GM12878 (cell line): ENCODE results near the gene CACNA1H.

Source experiments
- CHD4 ChIP-seq: fragments of 200-600 bp; sonication (generic); IDR thresholded peaks from 2 replicates; pipeline ENCODE4 v1.6.1; 2016; ENCODE audit warnings: mild to moderate bottlenecking
- CREM ChIP-seq: IDR thresholded peaks from 2 replicates; pipeline ENCODE4 v1.6.1; 2014; ENCODE audit warnings: antibody characterized with exemption, low read depth
- POLR2AphosphoS5 ChIP-seq: IDR thresholded peaks from 2 replicates; pipeline ENCODE4 v1.6.1; 2011; ENCODE audit warnings: mild to moderate bottlenecking, low read length, inconsistent platforms
- STAT1 ChIP-seq: fragments of 450-650 bp; conservative IDR thresholded peaks from 2 replicates; pipeline ENCODE4 v1.6.1; 2014; ENCODE audit warnings: antibody characterized with exemption, mild to moderate bottlenecking
- TF ChIP-seq, protein P1 (sequence below): IDR thresholded peaks from 2 replicates; pipeline ENCODE4 v1.6.1; 2011; ENCODE audit warnings: low read depth, low read length, improper control_type of control experiment, borderline replicate concordance
- TF ChIP-seq, protein P2 (sequence below), 3 experiments: IDR thresholded peaks in 2 of 3; conservative IDR thresholded peaks in 1 of 3; 2 replicates each; pipeline ENCODE4 v1.5.1; 2011; ENCODE audit warnings: low read depth in 3 of 3, low read length in 3 of 3, mild to moderate bottlenecking in 3 of 3, control low read depth in 2 of 3, moderate library complexity in 2 of 3, inconsistent platforms in 1 of 3, mixed read lengths in 1 of 3; ENCODE audit not compliant: control insufficient read depth in 2 of 3, insufficient read depth in 1 of 3; ENCODE audit errors: extremely low read depth in 1 of 3

- TF ChIP-seq, protein P1, sequence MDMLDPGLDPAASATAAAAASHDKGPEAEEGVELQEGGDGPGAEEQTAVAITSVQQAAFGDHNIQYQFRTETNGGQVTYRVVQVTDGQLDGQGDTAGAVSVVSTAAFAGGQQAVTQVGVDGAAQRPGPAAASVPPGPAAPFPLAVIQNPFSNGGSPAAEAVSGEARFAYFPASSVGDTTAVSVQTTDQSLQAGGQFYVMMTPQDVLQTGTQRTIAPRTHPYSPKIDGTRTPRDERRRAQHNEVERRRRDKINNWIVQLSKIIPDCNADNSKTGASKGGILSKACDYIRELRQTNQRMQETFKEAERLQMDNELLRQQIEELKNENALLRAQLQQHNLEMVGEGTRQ: no peak
- TF ChIP-seq, protein P2, sequence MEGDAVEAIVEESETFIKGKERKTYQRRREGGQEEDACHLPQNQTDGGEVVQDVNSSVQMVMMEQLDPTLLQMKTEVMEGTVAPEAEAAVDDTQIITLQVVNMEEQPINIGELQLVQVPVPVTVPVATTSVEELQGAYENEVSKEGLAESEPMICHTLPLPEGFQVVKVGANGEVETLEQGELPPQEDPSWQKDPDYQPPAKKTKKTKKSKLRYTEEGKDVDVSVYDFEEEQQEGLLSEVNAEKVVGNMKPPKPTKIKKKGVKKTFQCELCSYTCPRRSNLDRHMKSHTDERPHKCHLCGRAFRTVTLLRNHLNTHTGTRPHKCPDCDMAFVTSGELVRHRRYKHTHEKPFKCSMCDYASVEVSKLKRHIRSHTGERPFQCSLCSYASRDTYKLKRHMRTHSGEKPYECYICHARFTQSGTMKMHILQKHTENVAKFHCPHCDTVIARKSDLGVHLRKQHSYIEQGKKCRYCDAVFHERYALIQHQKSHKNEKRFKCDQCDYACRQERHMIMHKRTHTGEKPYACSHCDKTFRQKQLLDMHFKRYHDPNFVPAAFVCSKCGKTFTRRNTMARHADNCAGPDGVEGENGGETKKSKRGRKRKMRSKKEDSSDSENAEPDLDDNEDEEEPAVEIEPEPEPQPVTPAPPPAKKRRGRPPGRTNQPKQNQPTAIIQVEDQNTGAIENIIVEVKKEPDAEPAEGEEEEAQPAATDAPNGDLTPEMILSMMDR (IDR thresholded peaks at IDR 0.05 in 2 of 3, conservative IDR thresholded peaks at IDR 0.05 in 1 of 3; ENCODE audit: control insufficient read depth in 2 of 3, extremely low read depth in 1 of 3, insufficient read depth in 1 of 3, low read depth in 3 of 3, low read length in 3 of 3): no peak
- TF ChIP-seq CREM (no peak), CHD4 (no peak), STAT1 (no peak), POLR2AphosphoS5 (no peak)
Observed at GRCh38 chr16:1215574-1216295, 62.8 kb downstream of the CACNA1H start.
